Measurements from ENCODE around the gene KIF14.
"Not testable (repeated sequence)": the region's sequence is repeated elsewhere in the genome, so short reads cannot be mapped to it uniquely, and the experiment has no call there.

Gene KIF14

GRCh38 chr1:200542162-200542561 is 78.4 kb downstream of the KIF14 start:
- DNase-seq = no peak

GRCh38 chr1:200540281-200540680 is 80.3 kb downstream of the KIF14 start:
- DNase-seq = no peak

- DNase-seq = no peak
These were observed 82.4 kb downstream of the KIF14 start for GRCh38 chr1:200538179-200538578.

GRCh38 chr1:200535605-200536004 is 84.9 kb downstream of the KIF14 start:
- no peak for DNase-seq

- DNase-seq = no peak
These were observed 89.8 kb downstream of the KIF14 start for GRCh38 chr1:200530623-200531261.

- no peak for DNase-seq
These were observed 91.5 kb downstream of the KIF14 start for GRCh38 chr1:200528858-200529606.

GRCh38 chr1:200527670-200528069 is 92.9 kb downstream of the KIF14 start:
- DNase-seq = no peak

GRCh38 chr1:200526709-200527612 is 93.6 kb downstream of the KIF14 start:
- no peak for DNase-seq

GRCh38 chr1:200525090-200525987 is 95.2 kb downstream of the KIF14 start:
- DNase-seq = no peak

- DNase-seq = not testable (repeated sequence)
These were observed 96.0 kb downstream of the KIF14 start for GRCh38 chr1:200524551-200524950.

- no peak for DNase-seq
These were observed 96.5 kb downstream of the KIF14 start for GRCh38 chr1:200524092-200524491.

GRCh38 chr1:200520735-200521134 is 99.8 kb downstream of the KIF14 start:
- no peak for DNase-seq

GRCh38 chr1:200518524-200518923 is 102.0 kb downstream of the KIF14 start:
- DNase-seq = no peak

- DNase-seq = no peak
These were observed 108.4 kb downstream of the KIF14 start for GRCh38 chr1:200512191-200512590.

GRCh38 chr1:200510228-200510623 is 110.3 kb downstream of the KIF14 start:
- peak; percentile 9 for DNase-seq

- DNase-seq = no peak
These were observed 114.1 kb downstream of the KIF14 start for GRCh38 chr1:200506471-200506870.

GRCh38 chr1:200505257-200505656 is 115.3 kb downstream of the KIF14 start:
- DNase-seq = no peak

All from NCI-H187 treated with DMSO at 0.1 percent for 48 hours (cell line).